ENCODE results near the gene MKNK1.

Gene MKNK1

GRCh38 chr1:46623743-46624644 lies 19.9 kb upstream of the MKNK1 start:
- Histone ChIP-seq H3K27ac (replicated peaks) (no peak overlapping the region), H3K27me3 (ENCODE audit: insufficient read depth, poor library complexity, severe bottlenecking) (no peaks in the 10 kb centered on the region), H3K4me3 (replicated peaks; ENCODE audit: insufficient read depth, low read length) (no peak overlapping the region)
- TF ChIP-seq POLR2AphosphoS5 (IDR thresholded peaks at IDR 0.05; ENCODE audit: low read depth) (no peak), SPI1 (IDR thresholded peaks at IDR 0.05; ENCODE audit: borderline replicate concordance, low read depth) (no peak), REST (IDR thresholded peaks at IDR 0.05; ENCODE audit: insufficient replicate concordance, low read depth) (no peak), GABPA (IDR thresholded peaks at IDR 0.05; ENCODE audit: low read depth) (no peak)
- TF ChIP-seq, protein P1, sequence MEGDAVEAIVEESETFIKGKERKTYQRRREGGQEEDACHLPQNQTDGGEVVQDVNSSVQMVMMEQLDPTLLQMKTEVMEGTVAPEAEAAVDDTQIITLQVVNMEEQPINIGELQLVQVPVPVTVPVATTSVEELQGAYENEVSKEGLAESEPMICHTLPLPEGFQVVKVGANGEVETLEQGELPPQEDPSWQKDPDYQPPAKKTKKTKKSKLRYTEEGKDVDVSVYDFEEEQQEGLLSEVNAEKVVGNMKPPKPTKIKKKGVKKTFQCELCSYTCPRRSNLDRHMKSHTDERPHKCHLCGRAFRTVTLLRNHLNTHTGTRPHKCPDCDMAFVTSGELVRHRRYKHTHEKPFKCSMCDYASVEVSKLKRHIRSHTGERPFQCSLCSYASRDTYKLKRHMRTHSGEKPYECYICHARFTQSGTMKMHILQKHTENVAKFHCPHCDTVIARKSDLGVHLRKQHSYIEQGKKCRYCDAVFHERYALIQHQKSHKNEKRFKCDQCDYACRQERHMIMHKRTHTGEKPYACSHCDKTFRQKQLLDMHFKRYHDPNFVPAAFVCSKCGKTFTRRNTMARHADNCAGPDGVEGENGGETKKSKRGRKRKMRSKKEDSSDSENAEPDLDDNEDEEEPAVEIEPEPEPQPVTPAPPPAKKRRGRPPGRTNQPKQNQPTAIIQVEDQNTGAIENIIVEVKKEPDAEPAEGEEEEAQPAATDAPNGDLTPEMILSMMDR (IDR thresholded peaks at IDR 0.05; ENCODE audit: insufficient read depth, low read length), result no peak
- no peak for DNase-seq (ENCODE audit: low read depth in 1 of 2, low spot score in 1 of 2)

DNA sequence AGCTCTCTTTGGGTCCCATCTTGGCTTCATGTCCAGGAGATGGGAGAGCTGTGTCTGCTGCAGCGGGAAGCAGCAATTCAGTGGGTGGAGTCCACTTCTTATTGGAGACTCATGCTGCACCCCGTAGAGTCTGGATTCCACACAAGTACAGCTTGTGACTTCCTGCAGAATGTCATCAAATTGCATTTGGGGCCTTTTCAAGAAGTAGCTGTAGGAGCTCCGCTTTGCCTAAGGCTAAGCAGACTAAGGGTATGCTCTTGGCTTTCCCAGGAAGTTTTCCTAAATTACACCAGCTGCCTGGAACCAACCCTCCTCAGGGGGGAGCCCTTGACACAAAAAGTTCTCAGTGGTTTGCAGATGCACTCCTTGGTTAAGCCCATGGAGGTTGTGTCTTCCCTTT lies 18.3 kb upstream of the MKNK1 start:
- Histone ChIP-seq H3K27ac (replicated peaks) (no peak overlapping the region), H3K4me3 (replicated peaks; ENCODE audit: insufficient read depth, low read length) (no peak overlapping the region), H3K27me3 (ENCODE audit: insufficient read depth, poor library complexity, severe bottlenecking) (no peaks in the 10 kb centered on the region)
- no peak for TF ChIP-seq SPI1 (IDR thresholded peaks at IDR 0.05; ENCODE audit: borderline replicate concordance, low read depth)
- TF ChIP-seq, protein P1 (IDR thresholded peaks at IDR 0.05; ENCODE audit: insufficient read depth, low read length), result peak; percentile 27
- peak in 1 of 2 experiments; percentile 31 for DNase-seq (ENCODE audit: low read depth in 1 of 2, low spot score in 1 of 2)

DNA sequence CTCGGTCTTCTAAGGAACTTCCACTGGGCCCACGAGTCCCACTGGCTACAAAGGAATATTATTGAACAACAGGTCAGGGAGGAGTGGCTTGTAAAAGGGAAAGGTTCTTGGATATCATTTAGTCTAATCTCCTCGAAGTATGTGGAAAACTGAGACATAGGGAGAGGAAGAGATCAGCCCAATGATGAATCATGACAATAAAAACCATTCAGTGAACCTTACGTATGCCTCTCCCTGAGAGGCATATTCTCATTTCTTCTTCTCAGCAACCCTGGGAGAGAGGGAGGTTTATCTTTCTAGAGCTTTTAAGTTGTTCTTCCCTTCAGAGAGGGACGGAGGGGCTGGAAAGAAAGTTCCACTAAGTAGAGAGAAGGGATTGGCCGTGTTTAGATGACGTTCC lies 17.9 kb upstream of the MKNK1 start:
- no peak for TF ChIP-seq SPI1 (IDR thresholded peaks at IDR 0.05; ENCODE audit: borderline replicate concordance, low read depth)
- no peak for TF ChIP-seq POLR2AphosphoS5 (IDR thresholded peaks at IDR 0.05; ENCODE audit: low read depth)
- TF ChIP-seq REST (IDR thresholded peaks at IDR 0.05; ENCODE audit: insufficient replicate concordance, low read depth), result no peak
- TF ChIP-seq GABPA (IDR thresholded peaks at IDR 0.05; ENCODE audit: low read depth), result no peak
- TF ChIP-seq, protein P1 (IDR thresholded peaks at IDR 0.05; ENCODE audit: insufficient read depth, low read length), result no peak
- H3K27me3 ChIP-seq (ENCODE audit: insufficient read depth, poor library complexity, severe bottlenecking), result no peaks in the 10 kb centered on the region
- H3K4me3 ChIP-seq (replicated peaks; ENCODE audit: insufficient read depth, low read length), result no peak overlapping the region
- no peak overlapping the region for H3K27ac ChIP-seq (replicated peaks)
- DNase-seq (ENCODE audit: low read depth in 1 of 2, low spot score in 1 of 2), result no peak

Measured in HL-60 (cell line).